H1 (cell line): ENCODE results near the gene U2AF1L4. TPM values are rescaled to one million over a fixed set of nuclear protein-coding genes. Genes with fewer than 3 reads are reported as not detected.

ENCODE experiments used
- CTCF ChIA-PET: fragments of 300-600 bp; sonication (Branson Sonifier 250); formaldehyde crosslinking; loops from one replicate; lab custom pipeline; 2021; ENCODE audit not compliant: partially characterized antibody; lab: Charles Lee
- POLR2A ChIA-PET: fragments of 300-600 bp; sonication (Branson Sonifier 250); formaldehyde crosslinking; loops from one replicate; lab custom pipeline; 2021; ENCODE audit warnings: inconsistent platforms; ENCODE audit not compliant: partially characterized antibody; lab: Charles Lee
- DNase-seq, 2 experiments: peaks; one replicate each; pipeline versions ENCODE4 v3.0.0 to v3.0.0-alpha.2; 2010 to 2022; ENCODE audit warnings: low spot score in 2 of 2, low read depth in 1 of 2, mixed read lengths in 1 of 2
- FAIRE-seq: peaks from 2 replicates; lab custom pipeline; 2011; peaks lifted over from hg19 to GRCh38; lab: Jason Lieb, UNC
- H2AFZ ChIP-seq: 2 replicates; pipeline ENCODE4 v1.8.1; 2012; ENCODE audit warnings: low read length, inconsistent platforms
- H2AK5ac ChIP-seq: 2 replicates; pipeline ENCODE4 v1.6.1; 2013; ENCODE audit warnings: low read depth, low read length
- H2BK120ac ChIP-seq: replicated peaks from 2 replicates; pipeline ENCODE3; 2013; ENCODE audit warnings: low read depth, low read length, inconsistent platforms
- H2BK12ac ChIP-seq: 2 replicates; pipeline ENCODE4 v1.6.1; 2013; ENCODE audit warnings: low read depth, low read length
- H2BK15ac ChIP-seq: 2 replicates; pipeline ENCODE4 v1.6.1; 2013; ENCODE audit warnings: low read length
- H2BK20ac ChIP-seq: 2 replicates; pipeline ENCODE4 v1.6.1; 2013; ENCODE audit warnings: low read length
- H2BK5ac ChIP-seq: 2 replicates; pipeline ENCODE4 v1.6.1; 2013; ENCODE audit warnings: low read depth, low read length
- H3K14ac ChIP-seq: 2 replicates; pipeline ENCODE4 v1.6.1; 2013; ENCODE audit warnings: inconsistent platforms; ENCODE audit not compliant: insufficient read length
- H3K18ac ChIP-seq: 2 replicates; pipeline ENCODE4 v1.6.1; 2013; ENCODE audit warnings: low read length; ENCODE audit errors: extremely low read depth
- H3K23ac ChIP-seq: 2 replicates; pipeline ENCODE4 v1.6.1; 2013; ENCODE audit warnings: inconsistent platforms; ENCODE audit not compliant: insufficient read length
- H3K23me2 ChIP-seq: 2 replicates; pipeline ENCODE4 v1.6.1; 2013; ENCODE audit warnings: low read depth, low read length
- H3K27ac ChIP-seq: 2 replicates; pipeline ENCODE4 v1.6.1; 2011; ENCODE audit warnings: low read depth, low read length, inconsistent platforms
- H3K27me3 ChIP-seq, 4 experiments: replicated peaks in 1 of 4; 1 replicate in 1 of 4; 2 replicates in 3 of 4; pipeline versions ENCODE4 v1.6.1 to v1.8.1; 2011 to 2013; ENCODE audit warnings: low read length in 3 of 4, mild to moderate bottlenecking in 3 of 4, inconsistent platforms in 2 of 4, mixed read lengths in 2 of 4, moderate library complexity in 1 of 4; ENCODE audit not compliant: control insufficient read depth in 3 of 4, insufficient read depth in 3 of 4; ENCODE audit errors: extremely low read depth in 1 of 4
- H3K36me3 ChIP-seq, 4 experiments: 2 replicates each; pipeline versions ENCODE4 v1.6.1 to v1.8.1; 2011 to 2013; ENCODE audit warnings: mild to moderate bottlenecking in 4 of 4, low read length in 3 of 4, moderate library complexity in 2 of 4, control low read depth in 1 of 4, inconsistent platforms in 1 of 4; ENCODE audit not compliant: insufficient read depth in 4 of 4, control insufficient read depth in 2 of 4
- H3K4ac ChIP-seq: replicated peaks from 2 replicates; pipeline ENCODE3; 2013; ENCODE audit warnings: low read length, low read depth, mixed read lengths, inconsistent platforms; ENCODE audit not compliant: insufficient read length
- H3K4me1 ChIP-seq, 4 experiments: replicated peaks in 1 of 4; 1 replicate in 1 of 4; 2 replicates in 3 of 4; pipeline versions ENCODE4 v1.6.1 to v1.8.1; 2011 to 2013; ENCODE audit warnings: low read length in 3 of 4, inconsistent platforms in 2 of 4, mixed read lengths in 1 of 4; ENCODE audit not compliant: insufficient read depth in 4 of 4, control insufficient read depth in 3 of 4
- H3K4me2 ChIP-seq, 2 experiments: 2 replicates each; pipeline versions ENCODE4 v1.6.1 to v1.8.1; 2011 to 2013; ENCODE audit warnings: low read depth in 2 of 2, low read length in 2 of 2, control low read depth in 1 of 2, inconsistent platforms in 1 of 2, mild to moderate bottlenecking in 1 of 2; ENCODE audit not compliant: insufficient read depth in 1 of 2
- H3K4me3 ChIP-seq, 4 experiments: fragments of 200-600, 300-600 bp in 1 of 4; sonication (generic), shearing (Covaris generic), sonication (Bioruptor Twin) in 1 of 4; 2 replicates each; pipeline versions ENCODE4 v1.5.1 to v1.8.1; 2011 to 2016; ENCODE audit warnings: low read length in 4 of 4, low read depth in 3 of 4, control low read depth in 2 of 4, inconsistent platforms in 2 of 4, mild to moderate bottlenecking in 2 of 4, mixed read lengths in 1 of 4, moderate library complexity in 1 of 4; ENCODE audit not compliant: insufficient read depth in 2 of 4; ENCODE audit errors: extremely low read depth in 1 of 4
- H3K56ac ChIP-seq: replicated peaks from 2 replicates; pipeline ENCODE3; 2013; ENCODE audit warnings: low read depth, mild to moderate bottlenecking, mixed read lengths, low read length, inconsistent platforms; ENCODE audit not compliant: insufficient read length
- H3K79me1 ChIP-seq: 2 replicates; pipeline ENCODE4 v1.6.1; 2013; ENCODE audit warnings: low read depth, low read length, control low read depth
- H3K79me2 ChIP-seq, 2 experiments: 2 replicates each; pipeline versions ENCODE4 v1.6.1 to v1.8.1; 2012 to 2013; ENCODE audit warnings: low read length in 2 of 2, mild to moderate bottlenecking in 2 of 2, inconsistent platforms in 1 of 2; ENCODE audit not compliant: insufficient read depth in 2 of 2, control insufficient read depth in 1 of 2
- H3K9ac ChIP-seq, 4 experiments: replicated peaks in 1 of 4; 1 replicate in 1 of 4; 2 replicates in 3 of 4; pipeline versions ENCODE4 v1.6.1 to v1.8.1; 2011 to 2013; ENCODE audit warnings: low read depth in 3 of 4, low read length in 3 of 4, control low read depth in 2 of 4, mild to moderate bottlenecking in 2 of 4, moderate library complexity in 2 of 4, inconsistent platforms in 1 of 4; ENCODE audit errors: extremely low read depth in 1 of 4
- H3K9me3 ChIP-seq, 2 experiments: 2 replicates each; pipeline versions ENCODE4 v1.6.1 to v1.8.1; 2012 to 2013; ENCODE audit warnings: mild to moderate bottlenecking in 2 of 2, moderate library complexity in 2 of 2, control low read depth in 1 of 2, inconsistent platforms in 1 of 2, low read depth in 1 of 2, low read length in 1 of 2, mixed read lengths in 1 of 2; ENCODE audit not compliant: insufficient read depth in 2 of 2
- H4K20me1 ChIP-seq, 2 experiments: replicated peaks in 1 of 2; 2 replicates each; pipeline versions ENCODE3 to v1.8.1; 2011 to 2013; ENCODE audit warnings: inconsistent platforms in 2 of 2, low read length in 2 of 2, mild to moderate bottlenecking in 1 of 2; ENCODE audit not compliant: insufficient read depth in 2 of 2, control insufficient read depth in 1 of 2
- H4K5ac ChIP-seq: 2 replicates; pipeline ENCODE4 v1.6.1; 2013; ENCODE audit warnings: low read length, low read depth, mixed read lengths, inconsistent platforms; ENCODE audit not compliant: insufficient read length
- H4K8ac ChIP-seq: 2 replicates; pipeline ENCODE4 v1.8.0; 2013; ENCODE audit warnings: mild to moderate bottlenecking, moderate library complexity, low read length, inconsistent platforms; ENCODE audit not compliant: insufficient read depth; ENCODE audit errors: extremely low read depth
- H4K91ac ChIP-seq: replicated peaks from 2 replicates; pipeline ENCODE3; 2013; ENCODE audit warnings: low read length, mixed read lengths, inconsistent platforms; ENCODE audit not compliant: insufficient read length
- BCL11A ChIP-seq, 2 experiments: IDR thresholded peaks; one replicate each; pipeline ENCODE4 v1.6.1; 2011; ENCODE audit warnings: low read depth in 2 of 2, low read length in 2 of 2, mild to moderate bottlenecking in 2 of 2
- BRCA1 ChIP-seq: IDR thresholded peaks from 2 replicates; pipeline ENCODE4 v1.6.1; 2012; ENCODE audit warnings: low read depth, low read length, improper control_type of control experiment
- FOSL1 ChIP-seq: IDR thresholded peaks from 2 replicates; pipeline ENCODE4 v1.6.1; 2011; ENCODE audit warnings: mild to moderate bottlenecking, low read depth, low read length, moderate library complexity; ENCODE audit not compliant: insufficient read depth
- HDAC2 ChIP-seq, 2 experiments: fragments of 300-600 bp in 1 of 2; sonication (generic) in 1 of 2; IDR thresholded peaks; 2 replicates each; pipeline ENCODE4 v1.6.1; 2011 to 2012; ENCODE audit warnings: low read depth in 2 of 2, low read length in 2 of 2, mild to moderate bottlenecking in 2 of 2, moderate library complexity in 2 of 2, borderline replicate concordance in 1 of 2, inconsistent platforms in 1 of 2
- HDAC6 ChIP-seq: IDR thresholded peaks from one replicate; pipeline ENCODE4 v1.7.1; 2012; ENCODE audit warnings: low read depth, mild to moderate bottlenecking, inconsistent platforms, low read length, moderate library complexity
- KDM5A ChIP-seq: fragments of 200-600 bp; IDR thresholded peaks from 2 replicates; pipeline ENCODE4 v1.7.1; 2012; ENCODE audit warnings: mild to moderate bottlenecking, low read length, inconsistent platforms, mixed read lengths
- MAFK ChIP-seq: IDR thresholded peaks from 2 replicates; pipeline ENCODE4 v1.6.1; 2012; ENCODE audit warnings: low read depth, mild to moderate bottlenecking, improper control_type of control experiment, low read length
- SIN3A ChIP-seq, 2 experiments: IDR thresholded peaks in 1 of 2; conservative IDR thresholded peaks in 1 of 2; 2 replicates each; pipeline ENCODE4 v1.6.1; 2011 to 2012; ENCODE audit warnings: low read length in 2 of 2, improper control_type of control experiment in 1 of 2, low read depth in 1 of 2, mild to moderate bottlenecking in 1 of 2
- SIX5 ChIP-seq: IDR thresholded peaks from 2 replicates; pipeline ENCODE4 v1.6.1; 2011; ENCODE audit warnings: mild to moderate bottlenecking, low read depth, low read length
- SP4 ChIP-seq: IDR thresholded peaks from 2 replicates; pipeline ENCODE4 v1.6.1; 2012; ENCODE audit warnings: low read length, inconsistent platforms
- WGBS, 2 experiments: shearing (Covaris generic) in 1 of 2; methylation state at CpG; one replicate each; pipeline versions ENCODE4 v1.1.6 to v1.1.7; 2013 to 2015; ENCODE audit warnings: low lambda C conversion rate in 2 of 2, mixed read lengths in 2 of 2, inconsistent platforms in 1 of 2, low coverage in 1 of 2, missing lambda C conversion rate in 1 of 2; ENCODE audit not compliant: insufficient replicate concordance in 2 of 2, insufficient coverage in 1 of 2, insufficient read length in 1 of 2; ENCODE audit errors: extremely low coverage in 1 of 2, missing lambda C conversion rate in 1 of 2; 5-methylcytosine and 5-hydroxymethylcytosine counted together
- polyA plus RNA-seq, 7 experiments: library from polyadenylated mRNA; depleted of rRNA in 3 of 7; stranded (reverse) in 5 of 7; unstranded in 2 of 7; fragments of >200 nt in 5 of 7; fragments of 200-250 nt in 2 of 7; gene quantifications; 1 replicate in 5 of 7; 2 replicates in 1 of 7; 4 replicates in 1 of 7; pipeline versions ENCODE4 v1.2.1 to v1.2.3, GENCODE V29; 2011 to 2013; ENCODE audit warnings: missing spikeins in 2 of 7, mixed read lengths in 2 of 7
- total RNA-seq: library from RNA; stranded (reverse); fragmentation: NEBNext Ultra II Directional; extraction: Animal tissue kit (Norgen Biotek cat#: 25700); gene quantifications from 2 replicates; pipeline ENCODE4 v1.2.1, GENCODE V29; 2021

The U2AF1L4 gene
- total and polyA plus RNA-seq, 2 of the 8 experiments (the other 6 are each of a cell fraction or from before 2014, with no cell fraction given) = 15.1 to 32.7 TPM

DNA sequence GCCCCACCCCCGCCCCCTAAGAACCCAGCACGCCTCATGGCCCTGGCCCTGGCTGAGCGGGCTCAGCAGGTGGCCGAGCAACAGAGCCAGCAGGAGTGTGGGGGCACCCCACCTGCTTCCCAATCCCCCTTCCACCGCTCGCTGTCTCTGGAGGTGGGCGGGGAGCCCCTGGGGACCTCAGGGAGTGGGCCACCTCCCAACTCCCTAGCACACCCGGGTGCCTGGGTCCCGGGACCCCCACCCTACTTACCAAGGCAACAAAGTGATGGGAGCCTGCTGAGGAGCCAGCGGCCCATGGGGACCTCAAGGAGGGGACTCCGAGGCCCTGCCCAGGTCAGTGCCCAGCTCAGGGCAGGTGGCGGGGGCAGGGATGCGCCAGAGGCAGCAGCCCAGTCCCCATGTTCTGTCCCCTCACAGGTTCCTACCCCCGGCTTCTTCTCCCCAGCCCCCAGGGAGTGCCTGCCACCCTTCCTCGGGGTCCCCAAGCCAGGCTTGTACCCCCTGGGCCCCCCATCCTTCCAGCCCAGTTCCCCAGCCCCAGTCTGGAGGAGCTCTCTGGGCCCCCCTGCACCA is 42.1 kb upstream of the U2AF1L4 start:
- Histone ChIP-seq H3K23me2 (peaks cover 11% of the 10 kb centered on the region), H3K4ac (no peak overlapping the region)
- TF ChIP-seq FOSL1 (no peak), MAFK (no peak), KDM5A (no peak), HDAC6 (no peak), HDAC2 (IDR thresholded peaks at IDR 0.05; ENCODE audit: borderline replicate concordance in 1 of 2, low read depth in 2 of 2, low read length in 2 of 2) (no peak), BCL11A (IDR thresholded peaks at IDR 0.05; ENCODE audit: low read depth in 2 of 2, low read length in 2 of 2) (no peak), SP4 (no peak), SIN3A (conservative IDR thresholded peaks at IDR 0.05 in 1 of 2, IDR thresholded peaks at IDR 0.05 in 1 of 2; ENCODE audit: low read depth in 1 of 2, low read length in 2 of 2) (no peak), BRCA1 (no peak), SIX5 (no peak)
- TF ChIP-seq, all 59 proteins: peak for 0
- Histone ChIP-seq H2BK20ac (no peak overlapping the region), H4K20me1 (peaks cover 3 to 14% of the 10 kb centered on the region in 2 experiments), H4K91ac (no peak overlapping the region), H3K56ac (no peak overlapping the region), H3K27ac (no peak overlapping the region), H3K27me3 (no peaks in the 10 kb centered on the region; a peak in 1 of 7 replicates), H2BK15ac (no peak overlapping the region), H3K4me1 (peaks cover 0 to 11% (median 4%) of the 10 kb centered on the region in 4 experiments; a peak in 5 of 7 replicates), H3K14ac (no peak overlapping the region), H4K8ac (no peak overlapping the region), H3K4me3 (no peak overlapping the region), H3K79me1 (no peaks in the 10 kb centered on the region), H2BK12ac (no peak overlapping the region), H2BK5ac (no peak overlapping the region), H3K36me3 (no peaks in the 10 kb centered on the region), H2AK5ac (no peak overlapping the region), H2AFZ (no peak overlapping the region), H3K79me2 (no peaks in the 10 kb centered on the region), H4K5ac (no peak overlapping the region), H3K9ac (no peak overlapping the region), H3K18ac (no peak overlapping the region), H3K23ac (no peak overlapping the region), H2BK120ac (no peak overlapping the region), H3K4me2 (no peak overlapping the region), H3K9me3 (no peaks in the 10 kb centered on the region)
- 87% methylated on average over 6 of the region's 15 CpGs; no CpG with 5 or more reads in 1 of the 2 experiments for WGBS, 2 experiments
- FAIRE-seq = no peak
- POLR2A ChIA-PET = interaction anchor here (0.8 to 1.6 kb wide), 2 partner anchors 9 to 62 kb away, joined by 4 to 5 read pairs; no protein-coding TSS in a partner anchor
- DNase-seq = no peak
- CTCF ChIA-PET = interaction anchor here (0.7 to 3.8 kb wide), 4 partner anchors 10 to 190 kb away, joined by 3 to 13 read pairs (median 4); no protein-coding TSS in a partner anchor
